ENCODE data around the gene IFT80. TPM values are rescaled to one million over a fixed set of nuclear protein-coding genes. Genes with fewer than 3 reads are reported as not detected.
A peak's percentile ranks its signal among the peaks of the same experiment; 100 is the strongest.

Gene IFT80
- total RNA-seq, 6 donors from 2014 or later: 12.1 to 68.1 (median 28.4) TPM

DNA sequence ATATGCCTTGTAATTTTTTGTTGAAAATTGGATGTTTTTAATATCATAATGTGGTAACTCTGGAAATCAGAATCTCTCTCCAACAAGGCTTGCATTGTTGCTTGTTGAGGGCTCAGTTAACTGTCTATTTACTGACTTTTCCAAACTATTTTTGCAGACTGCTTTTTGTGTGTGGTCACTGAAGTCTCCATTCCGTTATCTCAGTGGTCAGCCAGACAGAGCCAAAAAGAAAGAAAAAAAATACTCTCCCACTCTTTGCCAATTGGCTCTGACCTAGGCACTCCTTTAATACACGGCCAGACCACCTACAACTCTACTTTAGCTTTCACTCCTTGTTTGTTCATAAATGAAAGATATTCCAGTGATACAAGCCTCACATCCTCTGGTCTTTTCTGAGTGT, 52.5 kb downstream of the IFT80 start:
- no peak for DNase-seq
- Histone ChIP-seq H3K4me3 (no peak overlapping the region), H3K27ac (no peak overlapping the region), H3K4me1 (no peaks in the 10 kb centered on the region), H3K9me3 (no peaks in the 10 kb centered on the region), H3K36me3 (no peaks in the 10 kb centered on the region), H3K27me3 (no peaks in the 10 kb centered on the region)
- ATAC-seq (ENCODE audit: low FRiP score in 2 of 2): no peak
- whole genome bisulfite sequencing, 2 donors: 68 to 74% methylated on average over 2 of the region's 2 CpGs
- TF ChIP-seq POLR2A (IDR thresholded peaks at IDR 0.05) (no peak), CTCF (IDR thresholded peaks at IDR 0.05) (no peak), EP300 (IDR thresholded peaks at IDR 0.05) (no peak), POLR2AphosphoS5 (IDR thresholded peaks at IDR 0.05) (no peak)

GRCh38 chr3:160343132-160343531, 55.9 kb downstream of the IFT80 start:
- Histone ChIP-seq H3K36me3 (no peaks in the 10 kb centered on the region), H3K4me3 (no peak overlapping the region), H3K27ac (no peak overlapping the region), H3K4me1 (no peaks in the 10 kb centered on the region), H3K27me3 (no peaks in the 10 kb centered on the region), H3K9me3 (peaks cover 0 to 3% (median 0%) of the 10 kb centered on the region in 4 donors)
- WGBS, 2 donors: 25 to 31% methylated on average over 1 of the region's 1 CpG
- DNase-seq (no peak), ATAC-seq (ENCODE audit: low FRiP score in 2 of 2) (no peak)
- TF ChIP-seq POLR2A (IDR thresholded peaks at IDR 0.05): no peak
- peak in 4 of 6 experiments; percentile 16 to 32 (median 18) for TF ChIP-seq CTCF (IDR thresholded peaks at IDR 0.05)

DNA sequence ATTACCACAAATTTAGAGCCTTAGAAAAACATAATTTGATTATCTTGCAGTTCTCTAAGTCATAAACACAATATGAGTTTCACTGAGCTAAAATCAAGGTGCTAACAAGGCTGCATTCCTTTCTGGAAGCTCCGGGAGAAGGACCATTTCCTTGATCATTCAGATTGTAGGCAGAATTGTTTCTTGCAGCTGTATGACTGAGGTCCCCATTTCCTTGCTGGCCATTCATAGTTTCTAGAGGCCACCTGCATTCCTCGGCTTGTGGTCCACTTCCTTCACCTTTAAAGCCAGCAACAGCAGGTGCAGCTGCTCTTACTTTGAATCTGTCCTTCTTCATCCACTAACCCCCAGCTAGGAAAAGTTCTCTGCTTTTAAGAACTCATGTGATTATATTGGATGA, 58.7 kb downstream of the IFT80 start:
- TF ChIP-seq POLR2A (IDR thresholded peaks at IDR 0.05): no peak
- no peak for TF ChIP-seq EP300 (IDR thresholded peaks at IDR 0.05)
- no peak for TF ChIP-seq POLR2AphosphoS5 (IDR thresholded peaks at IDR 0.05)
- no peak for TF ChIP-seq CTCF (IDR thresholded peaks at IDR 0.05)
- DNase-seq: no peak
- Histone ChIP-seq H3K27me3 (no peaks in the 10 kb centered on the region), H3K4me3 (no peak overlapping the region), H3K9me3 (peaks cover 0 to 4% (median 0%) of the 10 kb centered on the region in 4 donors), H3K4me1 (no peaks in the 10 kb centered on the region), H3K27ac (no peak overlapping the region), H3K36me3 (no peaks in the 10 kb centered on the region)
- ATAC-seq (ENCODE audit: low FRiP score in 2 of 2): no peak
- 80 to 88% methylated on average over 2 of the region's 2 CpGs for WGBS, 2 donors

- no peaks in the 10 kb centered on the region for H3K9me3 ChIP-seq
- no peak for DNase-seq
- WGBS, 2 donors: 87 to 93% methylated on average over 3 of the region's 3 CpGs
- no peak overlapping the region for H3K27ac ChIP-seq
- no peak for TF ChIP-seq POLR2AphosphoS5 (IDR thresholded peaks at IDR 0.05)
- no peak for TF ChIP-seq EP300 (IDR thresholded peaks at IDR 0.05)
- TF ChIP-seq POLR2A (IDR thresholded peaks at IDR 0.05): no peak
- no peak for TF ChIP-seq CTCF (IDR thresholded peaks at IDR 0.05)
- H3K36me3 ChIP-seq: no peaks in the 10 kb centered on the region
- no peak overlapping the region for H3K4me3 ChIP-seq
- no peak for ATAC-seq (ENCODE audit: low FRiP score in 2 of 2)
- H3K27me3 ChIP-seq: no peaks in the 10 kb centered on the region
- no peaks in the 10 kb centered on the region for H3K4me1 ChIP-seq
Observed at GRCh38 chr3:160331127-160331937, 67.7 kb downstream of the IFT80 start.

- H3K27me3 ChIP-seq: no peaks in the 10 kb centered on the region
Observed at GRCh38 chr3:160330690-160331089, 68.3 kb downstream of the IFT80 start.

More at GRCh38 chr3:160330690-160331089, 68.3 kb downstream of the IFT80 start:
- Histone ChIP-seq H3K4me1 (no peaks in the 10 kb centered on the region), H3K4me3 (no peak overlapping the region), H3K9me3 (no peaks in the 10 kb centered on the region), H3K36me3 (no peaks in the 10 kb centered on the region), H3K27ac (no peak overlapping the region)
- no peak for DNase-seq
- no peak for ATAC-seq (ENCODE audit: low FRiP score in 2 of 2)
- TF ChIP-seq POLR2AphosphoS5 (IDR thresholded peaks at IDR 0.05) (no peak), POLR2A (IDR thresholded peaks at IDR 0.05) (no peak), CTCF (IDR thresholded peaks at IDR 0.05) (no peak), EP300 (IDR thresholded peaks at IDR 0.05) (no peak)
